DND-41 (cell line): ENCODE data around the gene GTPBP2.

ENCODE experiments used
- ATAC-seq: fragments of 200-7000 bp; cut with Tn5 transposase; 3 replicates; pipeline ENCODE4 v1.9.1; 2021; ENCODE audit warnings: low read depth; ENCODE audit not compliant: insufficient read depth
- DNase-seq: peaks from one replicate; pipeline ENCODE4 v3.0.0-alpha.2; 2020
- H2AFZ ChIP-seq: 2 replicates; pipeline ENCODE4 v1.6.0; 2012; ENCODE audit warnings: low read depth, low read length
- H3K27ac ChIP-seq: 2 replicates; pipeline ENCODE4 v1.5.1; 2012; ENCODE audit warnings: low read length, inconsistent platforms
- H3K27me3 ChIP-seq: fragments of 200-600 bp; sonication (generic); 2 replicates; pipeline ENCODE4 v1.6.0; 2012; ENCODE audit warnings: low read length, mild to moderate bottlenecking, inconsistent platforms; ENCODE audit not compliant: insufficient read depth, poor library complexity
- H3K36me3 ChIP-seq: 2 replicates; pipeline ENCODE4 v1.5.1; 2012; ENCODE audit warnings: low read length, inconsistent platforms; ENCODE audit not compliant: insufficient read depth
- H3K4me1 ChIP-seq: 2 replicates; pipeline ENCODE4 v1.5.1; 2012; ENCODE audit warnings: mild to moderate bottlenecking, low read length; ENCODE audit not compliant: insufficient read depth
- H3K4me2 ChIP-seq: 2 replicates; pipeline ENCODE4 v1.6.0; 2012; ENCODE audit warnings: mild to moderate bottlenecking, moderate library complexity, low read length, inconsistent platforms; ENCODE audit not compliant: insufficient read depth
- H3K4me3 ChIP-seq, 2 experiments: fragments of 200-600 bp in 1 of 2; shearing (Covaris generic) in 1 of 2; 2 replicates each; pipeline ENCODE4 v1.5.1; 2012 to 2016; ENCODE audit warnings: inconsistent platforms in 2 of 2, low read length in 2 of 2, mild to moderate bottlenecking in 2 of 2, low read depth in 1 of 2, moderate library complexity in 1 of 2
- H3K79me2 ChIP-seq: 2 replicates; pipeline ENCODE4 v1.6.0; 2012; ENCODE audit warnings: low read length, inconsistent platforms; ENCODE audit not compliant: insufficient read depth
- H3K9ac ChIP-seq: 2 replicates; pipeline ENCODE4 v1.6.0; 2012; ENCODE audit warnings: low read depth, mild to moderate bottlenecking, inconsistent platforms, low read length, moderate library complexity
- H3K9me3 ChIP-seq: 2 replicates; pipeline ENCODE4 v1.5.1; 2012; ENCODE audit warnings: low read length, moderate library complexity, mild to moderate bottlenecking, inconsistent platforms; ENCODE audit not compliant: insufficient read depth, severe bottlenecking
- H4K20me1 ChIP-seq: 2 replicates; pipeline ENCODE4 v1.6.0; 2012; ENCODE audit warnings: low read length; ENCODE audit not compliant: insufficient read depth
- EZH2 ChIP-seq: IDR thresholded peaks from 3 replicates; pipeline ENCODE4 v1.6.1; 2012; ENCODE audit warnings: borderline replicate concordance, low read depth, mild to moderate bottlenecking, moderate library complexity, low read length, inconsistent platforms; ENCODE audit not compliant: severe bottlenecking
- TF ChIP-seq, protein P1 (sequence below): IDR thresholded peaks from 2 replicates; pipeline ENCODE4 v1.5.1; 2012; ENCODE audit warnings: borderline replicate concordance, low read length, moderate library complexity, mild to moderate bottlenecking; ENCODE audit not compliant: poor library complexity, severe bottlenecking; ENCODE audit errors: extremely low read depth

GTPBP2 gene

DNA sequence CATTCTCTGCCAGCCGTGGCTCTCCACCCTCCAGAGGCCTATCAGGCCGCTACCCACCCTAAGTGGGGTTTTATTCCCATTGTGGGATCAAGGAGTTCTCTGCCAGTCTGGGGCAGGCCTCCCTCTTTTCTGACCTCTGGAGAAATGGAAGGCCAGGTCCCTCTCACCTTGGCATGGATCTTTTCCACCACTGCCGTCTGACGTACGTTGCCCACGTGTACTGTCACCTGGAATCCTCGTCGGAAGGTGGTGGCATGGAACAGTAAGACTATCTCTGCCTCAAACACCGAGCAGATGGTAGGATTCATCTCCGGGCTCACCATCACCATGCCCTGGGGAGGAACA, 7.3 kb downstream of the GTPBP2 start:
- no peak for ATAC-seq
- Histone ChIP-seq H4K20me1 (peaks cover 4% of the 10 kb centered on the region; the same call in 1 of the 2 replicates), H3K27ac (no peak overlapping the region), H3K36me3 (peaks cover 83% of the 10 kb centered on the region), H3K79me2 (peaks cover 10% of the 10 kb centered on the region), H2AFZ (no peak overlapping the region), H3K4me2 (no peak overlapping the region), H3K9ac (no peak overlapping the region), H3K27me3 (no peaks in the 10 kb centered on the region), H3K4me3 (no peak overlapping the region), H3K9me3 (no peaks in the 10 kb centered on the region), H3K4me1 (peaks cover 7% of the 10 kb centered on the region)
- no peak for TF ChIP-seq EZH2
- TF ChIP-seq, protein P1, sequence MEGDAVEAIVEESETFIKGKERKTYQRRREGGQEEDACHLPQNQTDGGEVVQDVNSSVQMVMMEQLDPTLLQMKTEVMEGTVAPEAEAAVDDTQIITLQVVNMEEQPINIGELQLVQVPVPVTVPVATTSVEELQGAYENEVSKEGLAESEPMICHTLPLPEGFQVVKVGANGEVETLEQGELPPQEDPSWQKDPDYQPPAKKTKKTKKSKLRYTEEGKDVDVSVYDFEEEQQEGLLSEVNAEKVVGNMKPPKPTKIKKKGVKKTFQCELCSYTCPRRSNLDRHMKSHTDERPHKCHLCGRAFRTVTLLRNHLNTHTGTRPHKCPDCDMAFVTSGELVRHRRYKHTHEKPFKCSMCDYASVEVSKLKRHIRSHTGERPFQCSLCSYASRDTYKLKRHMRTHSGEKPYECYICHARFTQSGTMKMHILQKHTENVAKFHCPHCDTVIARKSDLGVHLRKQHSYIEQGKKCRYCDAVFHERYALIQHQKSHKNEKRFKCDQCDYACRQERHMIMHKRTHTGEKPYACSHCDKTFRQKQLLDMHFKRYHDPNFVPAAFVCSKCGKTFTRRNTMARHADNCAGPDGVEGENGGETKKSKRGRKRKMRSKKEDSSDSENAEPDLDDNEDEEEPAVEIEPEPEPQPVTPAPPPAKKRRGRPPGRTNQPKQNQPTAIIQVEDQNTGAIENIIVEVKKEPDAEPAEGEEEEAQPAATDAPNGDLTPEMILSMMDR, result no peak
- DNase-seq, result no peak

DNA sequence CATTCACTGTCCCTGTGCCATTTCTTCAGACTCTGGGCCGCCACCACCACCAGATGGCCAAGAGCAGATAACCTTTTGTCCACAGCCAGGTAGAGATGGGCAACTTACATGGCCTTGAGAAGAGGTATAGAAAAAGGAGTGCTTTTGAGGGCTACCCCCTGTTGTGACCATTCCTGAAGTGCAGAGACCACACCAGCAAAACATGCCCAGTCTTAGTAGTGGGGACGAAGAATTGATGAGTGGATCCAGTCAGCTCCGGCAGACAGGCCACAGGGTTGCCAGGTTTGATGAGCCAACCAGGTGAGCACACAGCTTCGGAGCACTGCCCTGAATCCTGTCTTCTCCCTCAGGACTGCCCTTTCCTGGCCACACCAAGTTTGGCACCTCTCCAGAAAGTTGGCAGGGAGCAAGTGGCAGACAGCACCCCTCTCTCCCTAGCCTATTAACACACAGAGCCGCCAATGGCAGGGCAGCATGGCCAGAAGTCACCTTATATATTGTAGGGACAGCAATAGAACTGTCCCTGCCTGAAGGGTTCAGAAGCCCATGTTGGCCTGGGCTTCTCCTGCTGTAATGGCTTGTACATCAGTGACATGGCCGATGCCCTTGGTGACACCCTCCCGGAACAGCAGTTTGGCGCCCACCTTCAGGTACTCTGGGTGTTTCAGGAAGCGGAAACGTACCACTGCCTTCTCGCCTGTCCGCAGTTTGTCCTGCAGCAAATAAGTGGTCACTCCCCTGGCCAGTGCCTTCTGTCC, 7.8 kb downstream of the GTPBP2 start:
- Histone ChIP-seq H3K27ac (no peak overlapping the region), H3K36me3 (peaks cover 81% of the 10 kb centered on the region), H4K20me1 (peaks cover 2% of the 10 kb centered on the region; the same call in 1 of the 2 replicates), H3K9me3 (no peaks in the 10 kb centered on the region), H2AFZ (no peak overlapping the region), H3K4me2 (no peak overlapping the region), H3K4me3 (no peak overlapping the region), H3K9ac (no peak overlapping the region), H3K27me3 (no peaks in the 10 kb centered on the region), H3K4me1 (0 out of 2 replicates have a peak, but pooled peaks cover 3% of the 10 kb centered on the region), H3K79me2 (peaks cover 7% of the 10 kb centered on the region)
- DNase-seq (no peak), ATAC-seq (no peak)
- no peak for TF ChIP-seq EZH2
- TF ChIP-seq, protein P1, result no peak

DNA sequence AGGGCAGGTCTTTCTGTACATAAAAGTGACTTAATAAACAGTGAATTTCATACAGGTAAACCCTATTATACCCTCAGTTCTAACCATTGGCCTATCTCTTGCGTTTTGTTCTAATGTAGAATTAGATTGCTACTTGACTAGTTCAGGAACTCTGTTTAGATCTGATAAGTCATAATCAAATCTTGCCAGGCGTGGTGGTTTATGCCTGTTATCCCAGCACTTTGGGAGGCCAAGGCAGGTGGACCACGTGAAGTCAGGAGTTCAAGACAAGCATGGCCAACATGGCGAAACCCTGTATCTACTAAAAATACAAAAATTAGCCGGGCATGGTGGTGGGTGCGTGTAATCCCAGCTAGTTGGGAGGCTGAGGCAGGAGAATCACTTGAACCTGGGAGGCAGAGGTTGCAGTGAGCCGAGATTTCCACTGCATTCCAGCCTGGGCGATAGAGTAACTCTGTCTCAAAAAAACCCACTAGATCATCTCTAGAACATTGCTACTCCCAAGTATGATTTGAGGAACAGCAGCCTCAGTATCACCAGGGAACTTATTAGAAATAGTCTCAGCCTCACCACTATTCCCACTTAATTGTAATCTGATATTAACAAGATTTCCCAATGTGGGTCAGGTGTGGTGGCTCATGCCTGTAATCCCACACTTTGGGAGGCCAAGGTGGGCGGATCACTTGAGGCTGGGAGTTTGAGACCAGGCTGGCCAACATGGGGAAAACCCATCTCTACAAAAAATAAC, 12.2 kb downstream of the GTPBP2 start:
- H3K36me3 ChIP-seq, result peaks cover 67% of the 10 kb centered on the region
- no peaks in the 10 kb centered on the region for H3K27me3 ChIP-seq
- no peak overlapping the region for H2AFZ ChIP-seq
- no peaks in the 10 kb centered on the region for H3K4me1 ChIP-seq
- no peak overlapping the region for H3K9ac ChIP-seq
- no peak overlapping the region for H3K4me3 ChIP-seq
- H4K20me1 ChIP-seq, result no peaks in the 10 kb centered on the region; the same call in 1 of the 2 replicates
- no peak overlapping the region for H3K4me2 ChIP-seq
- H3K9me3 ChIP-seq, result no peaks in the 10 kb centered on the region
- DNase-seq, result no peak
- no peaks in the 10 kb centered on the region for H3K79me2 ChIP-seq
- ATAC-seq, result no peak
- TF ChIP-seq, protein P1, result no peak
- no peak for TF ChIP-seq EZH2
- no peak overlapping the region for H3K27ac ChIP-seq
